GM12865 (cell line): ENCODE data around the gene TMUB1.

ENCODE experiments used
- DNase-seq: peaks from one replicate; pipeline ENCODE4 v3.0.0; 2010; ENCODE audit warnings: low read depth
- H3K4me3 ChIP-seq: 2 replicates; pipeline ENCODE4 v1.5.1; 2011; ENCODE audit warnings: mild to moderate bottlenecking, low read depth, low read length, control low read depth
- TF ChIP-seq, protein P1 (sequence below): IDR thresholded peaks from 2 replicates; pipeline ENCODE4 v1.5.1; 2011; ENCODE audit warnings: low read length, control low read depth, low read depth, inconsistent platforms; ENCODE audit not compliant: insufficient read depth; ENCODE audit errors: missing control alignments

The TMUB1 gene

DNA sequence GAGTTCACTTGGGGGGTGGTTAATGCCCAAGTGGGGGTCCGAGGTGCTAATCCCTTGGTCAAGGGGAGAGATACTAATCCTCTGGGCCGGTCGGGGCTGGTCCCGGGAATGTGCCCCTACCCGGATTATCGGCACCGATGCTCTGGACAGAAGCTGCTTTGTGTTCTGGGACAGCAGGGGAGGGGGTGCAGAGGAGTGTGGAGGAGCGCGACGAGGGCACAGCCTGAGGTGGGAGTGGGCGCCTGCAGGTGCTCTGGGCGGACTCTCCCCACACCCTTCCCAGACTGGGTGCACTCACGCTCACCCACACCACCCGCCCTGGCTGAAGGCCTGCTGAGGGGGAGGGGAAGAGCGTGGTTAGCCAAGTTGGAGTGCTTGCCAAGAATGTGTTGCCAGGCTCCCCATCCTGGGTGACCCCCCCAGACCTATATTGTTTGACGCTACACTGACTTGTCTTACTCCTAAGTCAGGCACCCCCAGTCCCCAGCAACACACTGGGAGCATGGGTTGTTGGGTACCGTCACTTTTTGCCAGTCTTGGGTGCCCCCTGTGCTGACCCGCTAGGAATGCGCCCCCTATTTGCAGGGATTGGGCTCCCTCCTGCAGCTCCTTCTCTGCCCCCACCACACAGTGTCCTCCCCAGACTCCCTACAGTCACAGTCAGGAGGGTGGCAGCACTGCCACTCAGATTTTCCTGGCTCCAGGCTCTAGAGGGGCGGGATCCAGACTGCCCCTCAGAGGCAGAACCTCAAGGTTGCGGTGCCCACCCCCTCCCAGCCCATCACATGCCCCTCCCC, 22.7 kb downstream of the TMUB1 start:
- peak overlapping the region; percentile 80 for H3K4me3 ChIP-seq
- DNase-seq = no peak
- TF ChIP-seq, protein P1, sequence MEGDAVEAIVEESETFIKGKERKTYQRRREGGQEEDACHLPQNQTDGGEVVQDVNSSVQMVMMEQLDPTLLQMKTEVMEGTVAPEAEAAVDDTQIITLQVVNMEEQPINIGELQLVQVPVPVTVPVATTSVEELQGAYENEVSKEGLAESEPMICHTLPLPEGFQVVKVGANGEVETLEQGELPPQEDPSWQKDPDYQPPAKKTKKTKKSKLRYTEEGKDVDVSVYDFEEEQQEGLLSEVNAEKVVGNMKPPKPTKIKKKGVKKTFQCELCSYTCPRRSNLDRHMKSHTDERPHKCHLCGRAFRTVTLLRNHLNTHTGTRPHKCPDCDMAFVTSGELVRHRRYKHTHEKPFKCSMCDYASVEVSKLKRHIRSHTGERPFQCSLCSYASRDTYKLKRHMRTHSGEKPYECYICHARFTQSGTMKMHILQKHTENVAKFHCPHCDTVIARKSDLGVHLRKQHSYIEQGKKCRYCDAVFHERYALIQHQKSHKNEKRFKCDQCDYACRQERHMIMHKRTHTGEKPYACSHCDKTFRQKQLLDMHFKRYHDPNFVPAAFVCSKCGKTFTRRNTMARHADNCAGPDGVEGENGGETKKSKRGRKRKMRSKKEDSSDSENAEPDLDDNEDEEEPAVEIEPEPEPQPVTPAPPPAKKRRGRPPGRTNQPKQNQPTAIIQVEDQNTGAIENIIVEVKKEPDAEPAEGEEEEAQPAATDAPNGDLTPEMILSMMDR = no peak

DNA sequence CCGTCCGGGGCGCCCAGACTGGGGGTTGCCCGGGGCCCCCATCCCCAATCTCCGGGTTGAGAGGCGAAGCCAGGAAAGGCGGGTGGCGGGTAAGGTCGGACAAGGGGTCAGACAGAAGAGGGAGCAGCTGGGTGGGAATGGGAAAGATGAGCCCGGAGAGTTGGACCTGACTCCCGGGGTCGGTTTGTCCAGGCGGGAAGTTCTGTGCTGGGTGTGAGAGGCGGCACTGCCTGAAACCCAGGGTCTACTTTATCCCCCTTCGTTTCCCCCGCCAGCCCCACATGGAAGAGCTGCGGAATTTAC, 23.2 kb downstream of the TMUB1 start:
- TF ChIP-seq, protein P1 = no peak
- DNase-seq = no peak
- H3K4me3 ChIP-seq = peak overlapping the region; percentile 80

DNA sequence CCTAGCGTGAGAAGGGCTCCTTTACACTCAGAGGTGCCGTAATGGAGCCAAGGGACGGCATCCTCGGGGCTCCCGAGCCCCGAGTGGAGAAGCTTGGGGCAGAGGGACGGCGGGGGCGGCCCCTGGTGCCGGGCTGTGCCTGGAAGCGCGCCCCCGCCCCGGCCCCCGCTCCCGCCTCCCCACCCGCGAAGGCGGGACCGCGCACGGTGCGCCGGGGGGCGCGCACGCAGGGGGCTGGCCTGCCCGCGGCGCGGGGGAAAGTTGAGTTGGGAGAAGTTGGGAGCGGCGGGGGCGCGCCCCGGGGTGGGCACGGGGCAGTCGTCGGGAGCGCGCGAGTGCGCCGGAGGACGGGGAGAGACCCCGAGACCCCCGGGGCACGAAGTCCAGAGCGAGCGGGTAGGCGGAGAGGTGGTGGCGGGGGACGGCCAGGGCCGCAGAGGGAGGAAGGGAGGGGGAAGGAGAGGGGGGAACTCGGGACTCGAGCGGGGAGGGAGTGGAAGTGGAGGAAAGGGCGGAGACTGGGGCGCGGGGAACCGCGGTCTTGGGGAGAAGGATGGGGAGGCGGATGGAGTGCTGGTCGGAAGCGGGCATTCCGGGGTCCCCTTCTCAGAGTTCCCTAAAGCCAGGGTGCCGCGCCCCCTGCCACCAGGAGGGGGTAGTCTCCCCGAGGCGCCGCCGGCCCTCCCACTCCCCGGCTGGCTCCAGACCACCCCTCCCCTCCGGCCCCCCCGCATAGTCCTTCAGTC, 23.8 kb downstream of the TMUB1 start, which contains the start of gene SLC4A2:
TSS of gene SLC4A2 (plus strand) at position 223 of the 746 bp plus-strand sequence. CDS start 2,399 bp downstream, outside the sequence.
- TF ChIP-seq, protein P1 = peak; percentile 70
- DNase-seq = peak; percentile 79
- peak within 1 kb of the TSS; percentile 80 for H3K4me3 ChIP-seq

DNA sequence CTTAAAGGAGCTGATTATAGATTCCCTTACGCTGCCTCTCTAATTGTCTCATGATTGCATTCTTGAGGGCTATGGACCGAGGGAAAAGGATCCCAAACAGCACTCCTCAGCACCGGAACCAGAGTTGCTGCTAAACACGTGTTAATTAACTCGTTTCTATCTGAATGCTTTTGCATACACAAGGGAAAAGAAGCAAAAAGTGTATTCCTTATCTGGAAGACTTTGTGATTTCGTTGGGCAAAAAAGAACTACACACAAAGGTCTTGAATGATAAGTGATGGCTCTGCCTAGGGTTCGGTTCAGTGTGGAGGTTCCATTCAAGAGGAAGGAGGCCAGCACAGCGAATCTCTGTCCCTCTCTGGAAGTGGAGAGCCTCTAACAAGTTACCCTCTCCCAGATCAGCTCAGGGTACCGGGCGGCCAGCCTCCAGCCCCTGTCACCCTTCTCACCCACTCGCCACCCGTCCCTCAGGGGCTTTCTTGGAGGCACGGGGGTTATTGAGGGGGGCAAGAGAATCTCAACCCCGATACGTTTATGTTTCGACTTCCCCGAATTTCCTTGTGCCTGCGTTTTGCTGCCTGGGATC, 24.4 kb downstream of the TMUB1 start:
- TF ChIP-seq, protein P1 = no peak

DNA sequence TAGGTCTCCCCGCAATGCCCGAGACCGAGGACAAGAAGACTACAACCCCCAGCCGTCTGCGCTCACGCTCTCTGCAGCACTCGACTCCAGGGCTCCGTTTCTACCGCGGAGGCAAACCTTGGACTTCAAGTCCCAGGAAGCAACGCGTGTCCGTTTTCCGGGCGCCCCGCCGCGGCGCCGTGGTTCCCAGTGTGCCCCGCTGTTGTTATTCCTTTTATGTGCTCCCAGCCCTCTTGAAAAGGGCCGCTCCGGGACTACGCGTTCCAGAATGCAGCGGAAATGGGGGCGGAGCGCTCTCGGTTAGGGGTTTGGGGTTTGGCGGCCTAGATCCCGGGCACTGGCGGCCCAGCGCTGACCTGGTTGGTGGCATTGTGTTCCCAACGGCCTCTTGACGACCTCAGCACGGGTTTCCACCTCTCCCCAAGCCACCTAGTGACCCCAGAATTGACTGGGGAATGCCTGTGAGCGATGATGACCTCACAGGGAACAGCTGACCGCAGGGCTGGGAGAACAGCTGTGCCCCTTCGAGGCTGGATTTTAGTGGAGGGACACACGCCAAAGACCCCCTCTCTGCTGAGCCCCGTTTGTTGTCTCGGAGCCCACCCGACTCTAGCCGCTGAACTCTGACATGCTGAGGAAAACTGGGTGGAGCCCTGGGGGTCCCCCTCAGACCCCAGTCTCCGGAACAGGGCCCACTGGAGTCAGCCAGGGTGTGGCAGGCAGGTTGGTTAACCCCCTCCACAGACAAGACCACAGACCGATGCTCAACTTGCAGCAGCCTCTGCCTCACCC, 25.1 kb downstream of the TMUB1 start:
- peak overlapping the region; percentile 62 for H3K4me3 ChIP-seq
- TF ChIP-seq, protein P1 = no peak
- peak; percentile 99 for DNase-seq

More for the DNA sequence above, 24.4 kb downstream of the TMUB1 start:
- peak; percentile 35 for DNase-seq
- peak overlapping the region; percentile 62 for H3K4me3 ChIP-seq

DNA sequence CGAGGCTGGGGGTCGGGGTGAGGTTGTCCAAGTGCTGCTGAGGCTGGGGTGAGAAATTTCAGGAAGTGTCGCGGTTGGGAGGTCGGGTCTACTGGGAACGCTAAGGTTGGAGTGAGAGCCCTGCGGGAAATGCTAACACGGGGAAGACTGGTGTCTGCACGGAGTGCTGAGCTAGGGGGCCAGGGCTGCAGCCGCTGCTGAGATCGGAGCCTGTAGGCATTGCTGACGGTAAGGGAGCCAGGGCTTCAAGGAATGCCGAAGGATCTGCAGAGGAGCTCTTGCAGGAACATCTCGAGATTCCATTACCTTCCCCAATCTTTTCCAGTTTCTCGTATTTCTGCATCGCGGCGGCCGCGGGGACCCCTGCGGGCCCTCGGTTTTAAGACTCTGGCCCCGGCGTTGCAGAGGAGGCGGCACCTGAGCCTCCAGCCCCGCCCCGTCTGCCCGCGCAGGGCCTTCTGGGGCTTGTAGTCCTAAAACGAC, 25.7 kb downstream of the TMUB1 start, which contains the start of gene CDK5:
TSS of gene CDK5 (minus strand) at position 392 of the 483 bp plus-strand sequence. CDS start at position 343, 49 bp downstream.
- peak within 1 kb of the TSS; percentile 64 for H3K4me3 ChIP-seq
- no peak for DNase-seq
- TF ChIP-seq, protein P1 = no peak
